MCF 10A (cell line): Measurements from ENCODE around the gene PABPC5. TPM values are rescaled to one million over a fixed set of nuclear protein-coding genes. Genes with fewer than 3 reads are reported as not detected.
A peak's percentile ranks its signal among the peaks of the same experiment; 100 is the strongest.

Experiments used
- Bru-seq: library from RNA; stranded (reverse); fragments of 400-500 nt; gene quantifications from one replicate; lab custom pipeline; 2021; lab: Mats Ljungman, UMichigan
- BruChase-seq, 2 experiments: library from RNA; stranded (reverse); fragments of 400-500 nt; gene quantifications; one replicate each; lab custom pipeline; 2021; lab: Mats Ljungman, UMichigan
- BruUV-seq: library from RNA; stranded (reverse); fragments of 400-500 nt; replicated peaks from 2 replicates; lab custom pipeline; 2021; lab: Mats Ljungman, UMichigan
- CTCF ChIA-PET: fragments of 300-600 bp; sonication (Branson Sonifier 250); formaldehyde crosslinking; extraction: SDS; loops from one replicate; lab custom pipeline; 2021; ENCODE audit warnings: antibody characterized with exemption, inconsistent platforms; lab: Yijun Ruan, JAX
- POLR2A ChIA-PET: fragments of 300-600, 350-650 bp; sonication (Branson Sonifier 250); formaldehyde crosslinking; extraction: SDS; loops from one replicate; lab custom pipeline; 2020; ENCODE audit warnings: antibody characterized with exemption, inconsistent platforms; lab: Yijun Ruan, JAX
- DNase-seq: peaks from one replicate; pipeline ENCODE4 v3.0.0-alpha.2; 2018; ENCODE audit not compliant: unreplicated experiment
- H3K27ac Mint-ChIP-seq: one replicate; pipeline ENCODE4 v1.8.0; 2022; ENCODE audit warnings: mild to moderate bottlenecking, low read depth, mixed read lengths; ENCODE audit not compliant: unreplicated experiment
- H3K27me3 Mint-ChIP-seq: one replicate; pipeline ENCODE4 v1.8.0; 2022; ENCODE audit warnings: mixed read lengths; ENCODE audit not compliant: insufficient read depth, unreplicated experiment
- H3K36me3 Mint-ChIP-seq: one replicate; pipeline ENCODE4 v1.8.0; 2022; ENCODE audit warnings: mild to moderate bottlenecking, moderate library complexity, mixed read lengths; ENCODE audit not compliant: insufficient read depth, unreplicated experiment
- H3K4me1 Mint-ChIP-seq: one replicate; pipeline ENCODE4 v1.8.0; 2022; ENCODE audit warnings: mixed read lengths; ENCODE audit not compliant: insufficient read depth, unreplicated experiment
- H3K4me3 Mint-ChIP-seq: one replicate; pipeline ENCODE4 v1.8.0; 2022; ENCODE audit warnings: mild to moderate bottlenecking, moderate library complexity, mixed read lengths; ENCODE audit not compliant: unreplicated experiment
- H3K9me3 Mint-ChIP-seq: one replicate; pipeline ENCODE4 v1.8.0; 2022; ENCODE audit warnings: mixed read lengths; ENCODE audit not compliant: unreplicated experiment
- CTCF ChIP-seq: fragments of 200-600 bp; IDR thresholded peaks from one replicate; pipeline ENCODE4 v1.8.0; 2022; ENCODE audit warnings: antibody characterized with exemption, mild to moderate bottlenecking; ENCODE audit not compliant: unreplicated experiment
- intact Hi-C: fragments of 100-400 bp; cut with micrococcal nuclease; formaldehyde crosslinking; loops from 2 replicates; pipeline ENCODE4 v1.14.1; 2022
- long read RNA-seq: library from polyadenylated mRNA; stranded (forward); transcript quantifications from one replicate; pipeline ENCODE4 v2.0.0, GENCODE V29; 2022
- total RNA-seq: library from RNA; stranded (reverse); gene quantifications from 2 replicates; pipeline ENCODE4 v1.2.3, GENCODE V29; 2022

The PABPC5 gene
- not detected in 2 replicates for total RNA-seq
- not detected for Bru-seq, nascent RNA
- BruChase-seq, experiment 1, labeled RNA remaining after a 6-hour chase, result not detected
- not detected for BruChase-seq, experiment 2, labeled RNA remaining after a 2-hour chase
- long read RNA-seq, result 0 reads

- DNase-seq, result no peak
- no peak within 1 kb of the TSS for H3K27ac Mint-ChIP-seq
- no peak within 1 kb of the TSS for H3K4me3 Mint-ChIP-seq
- intact Hi-C loops, result no loop called here
- peaks cover 14% of the 10 kb centered on the region for H3K27me3 Mint-ChIP-seq
- peaks cover 7% of the 10 kb centered on the region for H3K9me3 Mint-ChIP-seq
- H3K4me1 Mint-ChIP-seq, result no peaks in the 10 kb centered on the region
- POLR2A ChIA-PET, result no interaction called here
- no peaks in the 10 kb centered on the region for H3K36me3 Mint-ChIP-seq
- no TSS peak for BruUV-seq
- CTCF ChIA-PET, result no interaction called here
- no peak for TF ChIP-seq CTCF
Observed at GRCh38 chrX:91434351-91435168, at the start of gene PABPC5. Gene PABPC5 (plus strand): TSS chrX:91434839. CDS start chrX:91435578, 739 bp downstream.

- BruUV-seq, result no TSS peak
- Mint-ChIP-seq H3K27me3 (no peaks in the 10 kb centered on the region), H3K36me3 (no peaks in the 10 kb centered on the region), H3K9me3 (peaks cover 6% of the 10 kb centered on the region), H3K27ac (no peak overlapping the region), H3K4me3 (no peak overlapping the region), H3K4me1 (no peaks in the 10 kb centered on the region)
- CTCF ChIA-PET, result no interaction called here
- POLR2A ChIA-PET, result no interaction called here
- intact Hi-C loops, result no loop called here
- TF ChIP-seq CTCF, result no peak
- DNase-seq, result no peak
Observed at GRCh38 chrX:91389026-91389425, 45.6 kb upstream of the PABPC5 start.

GRCh38 chrX:91414713-91415112 is 19.9 kb upstream of the PABPC5 start:
- Mint-ChIP-seq H3K4me1 (no peaks in the 10 kb centered on the region), H3K9me3 (peaks cover 9% of the 10 kb centered on the region), H3K4me3 (no peak overlapping the region), H3K27ac (no peak overlapping the region), H3K36me3 (no peaks in the 10 kb centered on the region), H3K27me3 (peaks cover 14% of the 10 kb centered on the region)
- BruUV-seq, result no TSS peak
- peak; percentile 32 for TF ChIP-seq CTCF
- intact Hi-C loops, result no loop called here
- CTCF ChIA-PET, result no interaction called here
- peak; percentile 33 for DNase-seq
- POLR2A ChIA-PET, result no interaction called here

- no peaks in the 10 kb centered on the region for H3K36me3 Mint-ChIP-seq
- intact Hi-C loops, result no loop called here
- peaks cover 7% of the 10 kb centered on the region for H3K9me3 Mint-ChIP-seq
- no peak overlapping the region for H3K27ac Mint-ChIP-seq
- ChIA-PET CTCF (no interaction called here), POLR2A (no interaction called here)
- TF ChIP-seq CTCF, result no peak
- DNase-seq, result no peak
- H3K27me3 Mint-ChIP-seq, result peaks cover 12% of the 10 kb centered on the region
- H3K4me3 Mint-ChIP-seq, result no peak overlapping the region
- no TSS peak for BruUV-seq
- no peaks in the 10 kb centered on the region for H3K4me1 Mint-ChIP-seq
Observed at GRCh38 chrX:91435395-91435794, 756 bp downstream of the PABPC5 start.
